ENCODE measurements around the gene RNF41.
"Not testable (repeated sequence)": the region's sequence is repeated elsewhere in the genome, so short reads cannot be mapped to it uniquely, and the experiment has no call there.

RNF41 gene

GRCh38 chr12:56165369-56165768 lies 56.4 kb downstream of the RNF41 start:
- DNase-seq (ENCODE audit: low spot score) = no peak

- no peak for DNase-seq (ENCODE audit: low spot score)
Observed at GRCh38 chr12:56164345-56164729, 57.4 kb downstream of the RNF41 start.

GRCh38 chr12:56163533-56164344 lies 58.0 kb downstream of the RNF41 start:
- no peak for DNase-seq (ENCODE audit: low spot score)

GRCh38 chr12:56162468-56163290 lies 59.0 kb downstream of the RNF41 start:
- DNase-seq (ENCODE audit: low spot score) = no peak

GRCh38 chr12:56161690-56162351 lies 59.9 kb downstream of the RNF41 start:
- DNase-seq (ENCODE audit: low spot score) = no peak

- DNase-seq (ENCODE audit: low spot score) = no peak
Observed at GRCh38 chr12:56160894-56161689, 60.6 kb downstream of the RNF41 start.

GRCh38 chr12:56160193-56160763 lies 61.4 kb downstream of the RNF41 start:
- DNase-seq (ENCODE audit: low spot score) = no peak

GRCh38 chr12:56159482-56160192 lies 62.1 kb downstream of the RNF41 start:
- DNase-seq (ENCODE audit: low spot score) = no peak

- peak; percentile 22 for DNase-seq (ENCODE audit: low spot score)
Observed at GRCh38 chr12:56158926-56159461, 62.7 kb downstream of the RNF41 start.

GRCh38 chr12:56158029-56158925 lies 63.4 kb downstream of the RNF41 start, which contains the start of gene MYL6:
MYL6 (plus strand) TSS chr12:56158359; CDS start chr12:56158402, 43 bp downstream.
- peak; percentile 95 for DNase-seq (ENCODE audit: low spot score)

GRCh38 chr12:56157201-56158028 lies 64.3 kb downstream of the RNF41 start:
- DNase-seq (ENCODE audit: low spot score) = peak; percentile 85

GRCh38 chr12:56156464-56157200 lies 65.1 kb downstream of the RNF41 start:
- not testable (repeated sequence) for DNase-seq (ENCODE audit: low spot score)

GRCh38 chr12:56155256-56155845 lies 66.4 kb downstream of the RNF41 start:
- DNase-seq (ENCODE audit: low spot score) = no peak

- DNase-seq (ENCODE audit: low spot score) = no peak
Observed at GRCh38 chr12:56154818-56155217, 66.9 kb downstream of the RNF41 start.

- DNase-seq (ENCODE audit: low spot score) = no peak
Observed at GRCh38 chr12:56154246-56154771, 67.4 kb downstream of the RNF41 start.

GRCh38 chr12:56153678-56154065 lies 68.0 kb downstream of the RNF41 start:
- DNase-seq (ENCODE audit: low spot score) = no peak

Data from germinal center (tissue), 1 donor.